Activated CD4-positive, alpha-beta T cell treated with anti-CD3 and anti-CD28 coated beads, Interleukin-2, Interleukin-4, amounts not matched to agents 100 ng/mL and 50 ng/mL, durations not matched to agents 16 hours and 8 hours (primary cell): ENCODE measurements around the gene DNAAF8.

Experiments used
- DNase-seq: peaks from one replicate; pipeline ENCODE4 v3.0.0-alpha.2; 2020; ENCODE audit warnings: low spot score

The DNAAF8 gene

GRCh38 chr16:4734063-4734729 lies at the start of gene DNAAF8, which contains the start of gene ANKS3:
Gene DNAAF8, plus strand, starts transcription at chr16:4734537. Its CDS starts 1,978 bp downstream, at chr16:4736515.
Gene ANKS3, minus strand, starts transcription at chr16:4734271. Its CDS starts 4,122 bp downstream, at chr16:4730149.
- DNase-seq = peak; percentile 82

- DNase-seq = no peak
Observed at GRCh38 chr16:4684763-4685162, 49.6 kb upstream of the DNAAF8 start.

GRCh38 chr16:4685292-4685691 lies 49.0 kb upstream of the DNAAF8 start:
- DNase-seq = no peak

- no peak for DNase-seq
Observed at GRCh38 chr16:4685776-4686496, 48.4 kb upstream of the DNAAF8 start.

GRCh38 chr16:4686497-4687210 lies 47.7 kb upstream of the DNAAF8 start:
- no peak for DNase-seq

GRCh38 chr16:4687416-4687815 lies 46.9 kb upstream of the DNAAF8 start:
- no peak for DNase-seq

GRCh38 chr16:4687946-4688673 lies 46.2 kb upstream of the DNAAF8 start:
- DNase-seq = no peak

- DNase-seq = no peak
Observed at GRCh38 chr16:4688674-4689045, 45.7 kb upstream of the DNAAF8 start.

- DNase-seq = no peak
Observed at GRCh38 chr16:4689091-4689671, 45.2 kb upstream of the DNAAF8 start.

GRCh38 chr16:4689864-4690704 lies 44.3 kb upstream of the DNAAF8 start:
- DNase-seq = no peak

GRCh38 chr16:4690946-4691665 lies 43.2 kb upstream of the DNAAF8 start:
- no peak for DNase-seq

GRCh38 chr16:4691666-4692412 lies 42.5 kb upstream of the DNAAF8 start:
- no peak for DNase-seq

GRCh38 chr16:4692460-4693295 lies 41.7 kb upstream of the DNAAF8 start:
- no peak for DNase-seq

- DNase-seq = peak; percentile 96
Observed at GRCh38 chr16:4693296-4693955, 40.9 kb upstream of the DNAAF8 start, which contains the start of gene NUDT16L1. Gene NUDT16L1, plus strand, starts transcription at chr16:4693562. Its CDS starts 165 bp downstream, at chr16:4693727.

- DNase-seq = peak; percentile 31
Observed at GRCh38 chr16:4693956-4694641, 40.2 kb upstream of the DNAAF8 start.

GRCh38 chr16:4694642-4695451 lies 39.5 kb upstream of the DNAAF8 start:
- DNase-seq = no peak
